ENCODE measurements around the gene TEAD1. TPM values are rescaled to one million over a fixed set of nuclear protein-coding genes. Genes with fewer than 3 reads are reported as not detected.

TEAD1 gene
- total RNA-seq, 1 donor from 2014 or later, result 17.6 TPM

GRCh38 chr11:12682737-12683500 lies 8.7 kb downstream of the TEAD1 start:
- Histone ChIP-seq H3K4me3 (ENCODE audit: low read depth, low read length) (no peak overlapping the region), H3K36me3 (ENCODE audit: control insufficient read depth, insufficient read depth, low read length) (no peaks in the 10 kb centered on the region), H3K27me3 (ENCODE audit: control insufficient read depth, insufficient read depth, low read length) (no peaks in the 10 kb centered on the region)
- TF ChIP-seq CTCF (IDR thresholded peaks at IDR 0.05; ENCODE audit: insufficient read depth, low read length, severe bottlenecking), result no peak
- no peak for FAIRE-seq
- DNase-seq (ENCODE audit: low read depth), result no peak

- Histone ChIP-seq H3K4me3 (ENCODE audit: low read depth, low read length) (no peak overlapping the region), H3K27me3 (ENCODE audit: control insufficient read depth, insufficient read depth, low read length) (no peaks in the 10 kb centered on the region), H3K36me3 (ENCODE audit: control insufficient read depth, insufficient read depth, low read length) (no peaks in the 10 kb centered on the region)
- DNase-seq (ENCODE audit: low read depth) (no peak), FAIRE-seq (no peak)
- TF ChIP-seq CTCF (IDR thresholded peaks at IDR 0.05; ENCODE audit: insufficient read depth, low read length, severe bottlenecking), result no peak
These were observed 9.7 kb downstream of the TEAD1 start for GRCh38 chr11:12683874-12684273.

- Histone ChIP-seq H3K4me3 (ENCODE audit: low read depth, low read length) (no peak overlapping the region), H3K27me3 (ENCODE audit: control insufficient read depth, insufficient read depth, low read length) (no peaks in the 10 kb centered on the region), H3K36me3 (ENCODE audit: control insufficient read depth, insufficient read depth, low read length) (no peaks in the 10 kb centered on the region)
- no peak for DNase-seq (ENCODE audit: low read depth)
- TF ChIP-seq CTCF (IDR thresholded peaks at IDR 0.05; ENCODE audit: insufficient read depth, low read length, severe bottlenecking), result no peak
- no peak for FAIRE-seq
These were observed 10.1 kb downstream of the TEAD1 start for GRCh38 chr11:12684315-12684714.

GRCh38 chr11:12684816-12685215 lies 10.6 kb downstream of the TEAD1 start:
- TF ChIP-seq CTCF (IDR thresholded peaks at IDR 0.05; ENCODE audit: insufficient read depth, low read length, severe bottlenecking), result no peak
- H3K4me3 ChIP-seq (ENCODE audit: low read depth, low read length), result no peak overlapping the region
- no peak for DNase-seq (ENCODE audit: low read depth)
- no peaks in the 10 kb centered on the region for H3K27me3 ChIP-seq (ENCODE audit: control insufficient read depth, insufficient read depth, low read length)
- no peaks in the 10 kb centered on the region for H3K36me3 ChIP-seq (ENCODE audit: control insufficient read depth, insufficient read depth, low read length)
- no peak for FAIRE-seq

- DNase-seq (ENCODE audit: low read depth) (no peak), FAIRE-seq (no peak)
- no peak overlapping the region for H3K4me3 ChIP-seq (ENCODE audit: low read depth, low read length)
- no peak for TF ChIP-seq CTCF (IDR thresholded peaks at IDR 0.05; ENCODE audit: insufficient read depth, low read length, severe bottlenecking)
- no peaks in the 10 kb centered on the region for H3K27me3 ChIP-seq (ENCODE audit: control insufficient read depth, insufficient read depth, low read length)
- H3K36me3 ChIP-seq (ENCODE audit: control insufficient read depth, insufficient read depth, low read length), result no peaks in the 10 kb centered on the region
These were observed 11.0 kb downstream of the TEAD1 start for GRCh38 chr11:12685229-12685628.

All from bronchial epithelial cell (primary cell).